ENCODE data around the gene LASP1.

- TF ChIP-seq POLR2A (IDR thresholded peaks at IDR 0.05; ENCODE audit: low read length) (no peak), GATA1 (IDR thresholded peaks at IDR 0.05; ENCODE audit: low read depth, low read length) (no peak)
Measured at GRCh38 chr17:38914741-38915638, 45.1 kb downstream of the LASP1 start.

Data from erythroblast (primary cell).